Vagina (tissue), 2 donors: Measurements from ENCODE around the gene VMO1. TPM values are rescaled to one million over a fixed set of nuclear protein-coding genes. Genes with fewer than 3 reads are reported as not detected.

Experiments
- DNase-seq, 2 donors: peaks; one replicate each; pipeline ENCODE4 v3.0.0-alpha.2; 2017; ENCODE audit errors: extremely low spot score in 2 of 2
- H3K27ac ChIP-seq: fragments of 200-600 bp; sonication (generic); one replicate; pipeline ENCODE4 v1.5.1; 2019
- H3K27me3 ChIP-seq: fragments of 200-600 bp; sonication (generic); one replicate; pipeline ENCODE4 v1.5.1; 2019
- H3K36me3 ChIP-seq, 2 donors: fragments of 200-600 bp; sonication (generic); one replicate each; pipeline ENCODE4 v1.5.1; 2017 to 2019
- H3K4me1 ChIP-seq: fragments of 200-600 bp; sonication (generic); one replicate; pipeline ENCODE4 v1.5.1; 2019
- H3K4me3 ChIP-seq, 2 donors: fragments of 200-600 bp; sonication (generic); 1 replicate in 1 of 2; 2 replicates in 1 of 2; pipeline ENCODE4 v1.5.1; 2016 to 2019
- H3K9me3 ChIP-seq: fragments of 200-600 bp; sonication (generic); one replicate; pipeline ENCODE4 v1.5.1; 2019
- CTCF ChIP-seq, 3 experiments: fragments of 450-650 bp in 2 of 3; fragments of 200-600 bp in 1 of 3; sonication (generic) in 1 of 3; IDR thresholded peaks; one replicate each; pipeline ENCODE4 v1.5.1; 2017 to 2019; ENCODE audit warnings: antibody characterized with exemption in 3 of 3, mild to moderate bottlenecking in 2 of 3, moderate library complexity in 2 of 3
- POLR2A ChIP-seq, 2 donors: fragments of 450-650 bp; IDR thresholded peaks; one replicate each; pipeline ENCODE4 v1.6.1; 2017; ENCODE audit warnings: antibody characterized with exemption in 2 of 2, mild to moderate bottlenecking in 2 of 2, moderate library complexity in 2 of 2
- POLR2AphosphoS5 ChIP-seq, 2 donors: sonication (generic); formaldehyde crosslinking; IDR thresholded peaks; one replicate each; pipeline ENCODE4 v1.9.0; 2017; ENCODE audit warnings: antibody characterized with exemption in 2 of 2, mild to moderate bottlenecking in 2 of 2, low read depth in 1 of 2; ENCODE audit not compliant: insufficient read depth in 1 of 2
- intact Hi-C: fragments of 100-400 bp; cut with DNase I; formaldehyde crosslinking; loops from one replicate; pipeline ENCODE4 v1.15.1; 2023
- total RNA-seq: library from RNA; depleted of rRNA; stranded (reverse); fragments of >200 nt; gene quantifications from one replicate; pipeline ENCODE4 v1.2.3, GENCODE V29; 2016

The VMO1 gene
- total RNA-seq, 1 donor from 2014 or later = 12.5 TPM

GRCh38 chr17:4789951-4790704 is 4.0 kb upstream of the VMO1 start:
- Histone ChIP-seq H3K9me3 (no peaks in the 10 kb centered on the region), H3K27ac (peak overlapping the region; percentile 88), H3K36me3 (no peaks in the 10 kb centered on the region), H3K4me3 (peak overlapping the region; percentile 60 to 80), H3K27me3 (no peaks in the 10 kb centered on the region), H3K4me1 (peaks cover 43% of the 10 kb centered on the region)
- TF ChIP-seq POLR2A (IDR thresholded peaks at IDR 0.05) = peak in 1 of 2 donors; percentile 80
- peak; percentile 32 to 71 for TF ChIP-seq POLR2AphosphoS5 (IDR thresholded peaks at IDR 0.05; ENCODE audit: insufficient read depth in 1 of 2, low read depth in 1 of 2)
- TF ChIP-seq CTCF (IDR thresholded peaks at IDR 0.05) = peak; percentile 18 to 71 (median 26)
- intact Hi-C loops = loop anchor here (5.0 to 10.0 kb wide), 3 partner anchors 55 to 102 kb away; partner anchors contain the start of genes ARRB2, CXCL16, MED11 and ZMYND15
- DNase-seq = no peak

- Histone ChIP-seq H3K27me3 (no peaks in the 10 kb centered on the region), H3K27ac (peak overlapping the region; percentile 88), H3K4me3 (peak overlapping the region; percentile 60 to 80), H3K4me1 (peaks cover 48% of the 10 kb centered on the region), H3K9me3 (no peaks in the 10 kb centered on the region), H3K36me3 (no peaks in the 10 kb centered on the region)
- no peak for DNase-seq
- no peak for TF ChIP-seq CTCF (IDR thresholded peaks at IDR 0.05)
- no peak for TF ChIP-seq POLR2A (IDR thresholded peaks at IDR 0.05)
- no peak for TF ChIP-seq POLR2AphosphoS5 (IDR thresholded peaks at IDR 0.05; ENCODE audit: insufficient read depth in 1 of 2, low read depth in 1 of 2)
- intact Hi-C loops = loop anchor here (5.0 to 10.0 kb wide), 3 partner anchors 55 to 103 kb away; partner anchors contain the start of genes ARRB2, CXCL16, MED11 and ZMYND15
These were observed 3.5 kb upstream of the VMO1 start for GRCh38 chr17:4789701-4789950.

GRCh38 chr17:4788807-4789700 is 2.9 kb upstream of the VMO1 start, which contains the start of gene GLTPD2:
Gene GLTPD2 (plus strand): TSS chr17:4788964. CDS start chr17:4789012, 48 bp downstream.
- H3K27me3 ChIP-seq = no peaks in the 10 kb centered on the region
- peaks cover 48% of the 10 kb centered on the region for H3K4me1 ChIP-seq
- H3K36me3 ChIP-seq = no peaks in the 10 kb centered on the region
- TF ChIP-seq POLR2A (IDR thresholded peaks at IDR 0.05) = no peak
- TF ChIP-seq POLR2AphosphoS5 (IDR thresholded peaks at IDR 0.05; ENCODE audit: insufficient read depth in 1 of 2, low read depth in 1 of 2) = peak in 1 of 2 donors; percentile 10
- no peak for TF ChIP-seq CTCF (IDR thresholded peaks at IDR 0.05)
- H3K27ac ChIP-seq = peak within 1 kb of the TSS; percentile 88
- intact Hi-C loops = loop anchor here (5.0 to 10.0 kb wide), 3 partner anchors 54 to 103 kb away; partner anchors contain the start of genes ARRB2, CXCL16, MED11 and ZMYND15
- no peak for DNase-seq
- peak within 1 kb of the TSS; percentile 60 to 80 for H3K4me3 ChIP-seq
- H3K9me3 ChIP-seq = no peaks in the 10 kb centered on the region

GRCh38 chr17:4788159-4788806 is 2.1 kb upstream of the VMO1 start:
- no peaks in the 10 kb centered on the region for H3K9me3 ChIP-seq
- TF ChIP-seq POLR2A (IDR thresholded peaks at IDR 0.05) (no peak), CTCF (IDR thresholded peaks at IDR 0.05) (no peak), POLR2AphosphoS5 (IDR thresholded peaks at IDR 0.05; ENCODE audit: insufficient read depth in 1 of 2, low read depth in 1 of 2) (no peak)
- peak overlapping the region in 1 of 2 donors; percentile 60 for H3K4me3 ChIP-seq
- intact Hi-C loops = loop anchor here (5.0 to 10.0 kb wide), 3 partner anchors 53 to 104 kb away; partner anchors contain the start of genes ARRB2, CXCL16, MED11 and ZMYND15
- H3K4me1 ChIP-seq = peaks cover 48% of the 10 kb centered on the region
- H3K27me3 ChIP-seq = no peaks in the 10 kb centered on the region
- H3K27ac ChIP-seq = peak overlapping the region; percentile 88
- DNase-seq = no peak
- H3K36me3 ChIP-seq = no peaks in the 10 kb centered on the region
